Stomach (tissue), 9 donors: ENCODE measurements around the gene ACO1. TPM values are rescaled to one million over a fixed set of nuclear protein-coding genes. Genes with fewer than 3 reads are reported as not detected.

Experiments
- DNase-seq, 2 donors: peaks; one replicate each; pipeline versions ENCODE4 v3.0.0 to v3.0.0-alpha.2; 2013 to 2019
- H3K27ac ChIP-seq, 5 donors: fragments of 200-600 bp in 4 of 5; sonication (generic) in 4 of 5; one replicate each; pipeline ENCODE4 v1.5.1; 2013 to 2019; ENCODE audit warnings: mild to moderate bottlenecking in 1 of 5, moderate library complexity in 1 of 5
- H3K27me3 ChIP-seq, 3 donors: fragments of 200-600 bp; sonication (generic); one replicate each; pipeline ENCODE4 v1.5.1; 2017 to 2019; ENCODE audit warnings: mixed run types in 1 of 3
- H3K36me3 ChIP-seq, 4 donors: fragments of 200-600 bp; sonication (generic); 1 replicate in 3 of 4; 2 replicates in 1 of 4; pipeline ENCODE4 v1.5.1; 2016 to 2019
- H3K4me1 ChIP-seq, 4 donors: fragments of 200-600 bp; sonication (generic); one replicate each; pipeline ENCODE4 v1.5.1; 2016 to 2019
- H3K4me3 ChIP-seq, 4 donors: fragments of 200-600 bp; sonication (generic) in 3 of 4; one replicate each; pipeline ENCODE4 v1.5.1; 2016 to 2019; ENCODE audit warnings: mild to moderate bottlenecking in 1 of 4
- H3K9me3 ChIP-seq, 4 donors: fragments of 200-600 bp; sonication (generic); one replicate each; pipeline ENCODE4 v1.5.1; 2016 to 2019
- EP300 ChIP-seq: sonication (generic); formaldehyde crosslinking; IDR thresholded peaks from one replicate; pipeline ENCODE4 v1.6.1; 2017; ENCODE audit warnings: antibody characterized with exemption
- POLR2A ChIP-seq, 4 donors: fragments of 450-650 bp; IDR thresholded peaks; one replicate each; pipeline ENCODE4 v1.6.1; 2016; ENCODE audit warnings: antibody characterized with exemption in 4 of 4, control low read depth in 2 of 4, mild to moderate bottlenecking in 1 of 4, moderate library complexity in 1 of 4
- POLR2AphosphoS5 ChIP-seq, 3 donors: sonication (generic); formaldehyde crosslinking; IDR thresholded peaks; one replicate each; pipeline ENCODE4 v1.6.1; 2016; ENCODE audit warnings: antibody characterized with exemption in 3 of 3
- WGBS, 5 donors: extraction: QIAGEN DNeasy Blood & Tissue Kit in 3 of 5; methylation state at CpG; one replicate each; pipeline versions ENCODE4 v1.1.5 to v1.1.7; 2013 to 2018; 5-methylcytosine and 5-hydroxymethylcytosine counted together
- intact Hi-C: fragments of 100-400 bp; cut with DNase I; formaldehyde crosslinking; loops from one replicate; pipeline ENCODE4 v1.15.1; 2023; ENCODE audit warnings: low total_unique reads
- polyA plus RNA-seq, 3 donors: library from polyadenylated mRNA; stranded (reverse); fragments of 200-250 nt; gene quantifications; one replicate each; pipeline ENCODE4 v1.2.3, GENCODE V29; 2013
- total RNA-seq, 5 donors: library from RNA; depleted of rRNA; stranded (reverse); fragments of >200 nt; gene quantifications; one replicate each; pipeline versions ENCODE4 v1.1.0 to v1.2.3, GENCODE V29; 2014 to 2016
- TF ChIP-seq, protein P1 (sequence below), 7 experiments: fragments of 450-650 bp in 4 of 7; fragments of 200-600 bp in 3 of 7; sonication (generic) in 3 of 7; IDR thresholded peaks; one replicate each; pipeline ENCODE4 v1.5.1; 2016 to 2019; ENCODE audit warnings: antibody characterized with exemption in 7 of 7, control low read depth in 2 of 7, mild to moderate bottlenecking in 1 of 7
- donor health status: healthy with polysubstance abuse.
- donor health status: Bipolar disorder and iron deficiency.
- donor health status: healthy.

ACO1 gene
- total and polyA plus RNA-seq, 8 donors = 5.8 to 44.2 (median 17.8) TPM

DNA sequence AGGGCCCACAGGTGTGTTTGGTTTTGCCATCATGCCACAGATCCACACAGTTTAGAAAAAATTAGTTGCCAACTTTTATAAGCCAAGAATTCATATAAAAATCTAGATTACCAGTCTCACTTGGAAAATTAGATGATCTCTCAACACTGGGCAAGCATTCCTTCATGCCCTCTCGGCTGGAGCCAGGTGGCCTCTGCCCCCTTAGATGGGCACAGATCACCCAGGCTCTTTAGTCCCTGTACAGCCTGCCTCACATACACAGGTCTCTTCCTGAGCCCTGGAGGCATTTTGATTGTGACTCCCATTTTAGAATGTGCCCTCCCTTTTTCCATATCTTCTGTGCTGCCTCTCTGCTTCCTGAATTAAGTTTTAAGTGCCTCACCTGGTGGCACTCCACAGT lies 20.0 kb downstream of the ACO1 start:
- TF ChIP-seq, protein P1, sequence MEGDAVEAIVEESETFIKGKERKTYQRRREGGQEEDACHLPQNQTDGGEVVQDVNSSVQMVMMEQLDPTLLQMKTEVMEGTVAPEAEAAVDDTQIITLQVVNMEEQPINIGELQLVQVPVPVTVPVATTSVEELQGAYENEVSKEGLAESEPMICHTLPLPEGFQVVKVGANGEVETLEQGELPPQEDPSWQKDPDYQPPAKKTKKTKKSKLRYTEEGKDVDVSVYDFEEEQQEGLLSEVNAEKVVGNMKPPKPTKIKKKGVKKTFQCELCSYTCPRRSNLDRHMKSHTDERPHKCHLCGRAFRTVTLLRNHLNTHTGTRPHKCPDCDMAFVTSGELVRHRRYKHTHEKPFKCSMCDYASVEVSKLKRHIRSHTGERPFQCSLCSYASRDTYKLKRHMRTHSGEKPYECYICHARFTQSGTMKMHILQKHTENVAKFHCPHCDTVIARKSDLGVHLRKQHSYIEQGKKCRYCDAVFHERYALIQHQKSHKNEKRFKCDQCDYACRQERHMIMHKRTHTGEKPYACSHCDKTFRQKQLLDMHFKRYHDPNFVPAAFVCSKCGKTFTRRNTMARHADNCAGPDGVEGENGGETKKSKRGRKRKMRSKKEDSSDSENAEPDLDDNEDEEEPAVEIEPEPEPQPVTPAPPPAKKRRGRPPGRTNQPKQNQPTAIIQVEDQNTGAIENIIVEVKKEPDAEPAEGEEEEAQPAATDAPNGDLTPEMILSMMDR (IDR thresholded peaks at IDR 0.05) = no peak
- no peak for TF ChIP-seq POLR2AphosphoS5 (IDR thresholded peaks at IDR 0.05)
- Histone ChIP-seq H3K27me3 (no peaks in the 10 kb centered on the region), H3K4me1 (peaks cover 0 to 27% (median 9%) of the 10 kb centered on the region in 4 donors), H3K4me3 (peak overlapping the region in 1 of 4 donors; percentile 5), H3K27ac (peak overlapping the region; percentile 63 to 89 (median 80)), H3K36me3 (peaks cover 29 to 44% (median 42%) of the 10 kb centered on the region in 4 donors), H3K9me3 (no peaks in the 10 kb centered on the region)
- 44 to 85% (median 67%) methylated on average over 1 of the region's 1 CpG for WGBS, 5 donors
- DNase-seq = no peak
- intact Hi-C loops = no loop called here

DNA sequence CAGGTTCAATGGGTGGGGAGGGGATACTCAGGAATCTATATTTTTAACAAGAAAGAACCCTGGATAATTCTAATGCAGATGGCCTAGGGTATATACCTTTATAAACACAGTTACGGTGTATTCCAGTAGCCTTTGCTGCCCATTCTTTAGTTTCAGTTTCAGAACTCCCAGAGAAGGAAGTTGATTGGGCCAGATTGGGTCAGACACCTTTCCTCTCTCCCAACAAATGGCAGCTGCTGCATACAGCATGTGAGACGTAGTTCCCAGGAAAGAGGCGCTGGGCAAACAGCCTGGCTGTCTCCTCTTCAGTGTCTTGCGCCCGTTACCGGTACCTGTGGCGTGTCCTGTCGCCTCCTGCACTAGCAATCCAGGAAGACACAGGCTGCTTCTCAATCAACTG lies 20.4 kb downstream of the ACO1 start:
- peaks cover 0 to 27% (median 9%) of the 10 kb centered on the region in 4 donors for H3K4me1 ChIP-seq
- DNase-seq = peak in 1 of 2 donors; percentile 27
- WGBS, 5 donors = 62 to 71% (median 65%) methylated on average over 8 of the region's 8 CpGs
- peak overlapping the region in 1 of 4 donors; percentile 5 for H3K4me3 ChIP-seq
- no peak for TF ChIP-seq POLR2AphosphoS5 (IDR thresholded peaks at IDR 0.05)
- TF ChIP-seq POLR2A (IDR thresholded peaks at IDR 0.05) = no peak
- no peak for TF ChIP-seq EP300
- TF ChIP-seq, protein P1 (IDR thresholded peaks at IDR 0.05) = no peak
- H3K9me3 ChIP-seq = no peaks in the 10 kb centered on the region
- H3K36me3 ChIP-seq = peaks cover 34 to 49% (median 46%) of the 10 kb centered on the region in 4 donors
- H3K27ac ChIP-seq = peak overlapping the region; percentile 63 to 89 (median 80)
- H3K27me3 ChIP-seq = no peaks in the 10 kb centered on the region
- intact Hi-C loops = no loop called here

DNA sequence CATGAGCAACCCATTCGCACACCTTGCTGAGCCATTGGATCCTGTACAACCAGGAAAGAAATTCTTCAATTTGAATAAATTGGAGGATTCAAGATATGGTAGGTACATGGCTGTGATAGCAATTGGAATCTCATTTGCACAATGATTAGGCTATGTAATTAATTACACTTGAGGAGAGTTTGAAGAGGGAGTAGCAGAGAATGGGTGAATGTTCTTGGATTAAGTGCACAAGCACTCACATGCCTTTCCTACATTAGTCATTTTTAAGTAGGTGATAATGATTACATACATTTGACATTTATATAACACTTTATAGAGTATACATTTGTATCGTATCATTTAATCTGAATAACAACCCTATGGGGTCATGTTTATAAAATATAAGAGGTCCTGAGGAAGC lies 21.1 kb downstream of the ACO1 start:
- Histone ChIP-seq H3K9me3 (no peaks in the 10 kb centered on the region), H3K4me1 (peaks cover 0 to 27% (median 9%) of the 10 kb centered on the region in 4 donors), H3K4me3 (no peak overlapping the region), H3K27me3 (no peaks in the 10 kb centered on the region), H3K36me3 (peaks cover 35 to 56% (median 53%) of the 10 kb centered on the region in 4 donors), H3K27ac (peak overlapping the region in 4 of 5 donors; percentile 63 to 88 (median 78))
- DNase-seq = no peak
- intact Hi-C loops = no loop called here
- TF ChIP-seq POLR2AphosphoS5 (IDR thresholded peaks at IDR 0.05) = peak in 1 of 3 donors; percentile 63
- TF ChIP-seq POLR2A (IDR thresholded peaks at IDR 0.05) = no peak
- WGBS, 5 donors = 41 to 71% (median 61%) methylated on average over 2 of the region's 2 CpGs

DNA sequence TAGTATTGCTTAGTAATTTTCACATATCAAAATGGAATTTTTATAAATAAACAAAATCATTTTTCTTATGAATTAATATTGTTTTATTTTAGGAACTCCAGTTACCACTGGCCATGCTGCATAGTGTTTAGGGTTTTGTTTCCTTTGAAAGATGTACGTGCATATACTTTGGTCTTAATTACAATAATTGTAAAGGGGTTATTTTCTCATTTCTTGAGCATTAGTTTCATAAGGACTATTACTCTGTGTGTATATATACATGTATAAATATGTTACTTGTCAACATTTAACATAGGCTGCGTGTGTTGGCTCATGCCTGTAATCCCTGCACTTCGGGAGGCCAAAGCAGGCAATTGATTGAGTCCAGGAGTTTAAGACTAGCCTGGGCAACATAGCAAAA lies 21.6 kb downstream of the ACO1 start:
- Histone ChIP-seq H3K27me3 (no peaks in the 10 kb centered on the region), H3K4me1 (peaks cover 0 to 27% (median 9%) of the 10 kb centered on the region in 4 donors), H3K36me3 (peaks cover 35 to 61% (median 58%) of the 10 kb centered on the region in 4 donors), H3K9me3 (no peaks in the 10 kb centered on the region), H3K4me3 (no peak overlapping the region), H3K27ac (peak overlapping the region in 1 of 5 donors; percentile 88)
- intact Hi-C loops = no loop called here
- TF ChIP-seq POLR2A (IDR thresholded peaks at IDR 0.05) (no peak), EP300 (no peak), POLR2AphosphoS5 (IDR thresholded peaks at IDR 0.05) (no peak)
- TF ChIP-seq, protein P1 (IDR thresholded peaks at IDR 0.05) = no peak
- 95 to 98% (median 97%) methylated on average over 3 of the region's 3 CpGs for WGBS, 5 donors
- no peak for DNase-seq

DNA sequence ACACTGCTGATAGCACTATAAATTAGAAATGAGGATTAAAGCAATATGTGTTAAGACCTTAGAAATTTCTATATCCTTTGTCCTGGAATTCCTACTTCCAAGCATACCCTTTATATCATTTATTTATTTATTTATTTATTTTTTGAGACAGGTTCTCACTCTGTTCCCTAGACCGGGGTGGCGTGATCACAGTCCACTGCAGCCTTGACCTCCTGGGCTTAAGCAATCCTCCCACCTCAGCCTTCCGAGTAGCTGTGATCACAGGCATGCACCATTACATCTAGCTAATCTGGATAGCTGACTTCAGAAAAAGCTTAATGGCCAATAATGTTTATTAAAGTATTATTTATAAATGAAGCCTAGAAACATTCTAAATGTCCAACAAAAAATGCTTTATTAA lies 27.3 kb downstream of the ACO1 start:
- Histone ChIP-seq H3K36me3 (peaks cover 32 to 97% (median 87%) of the 10 kb centered on the region in 4 donors), H3K9me3 (no peaks in the 10 kb centered on the region), H3K4me1 (no peaks in the 10 kb centered on the region), H3K27me3 (no peaks in the 10 kb centered on the region), H3K27ac (no peak overlapping the region), H3K4me3 (no peak overlapping the region)
- no peak for TF ChIP-seq POLR2A (IDR thresholded peaks at IDR 0.05)
- TF ChIP-seq POLR2AphosphoS5 (IDR thresholded peaks at IDR 0.05) = no peak
- no peak for TF ChIP-seq EP300
- WGBS, 5 donors = 95 to 98% (median 96%) methylated on average over 3 of the region's 3 CpGs
- intact Hi-C loops = no loop called here
- no peak for DNase-seq
